Measurements from ENCODE around the gene DSCAML1. TPM values are rescaled to one million over a fixed set of nuclear protein-coding genes. Genes with fewer than 3 reads are reported as not detected.

DSCAML1 gene
- total and polyA plus RNA-seq, 2 of the 8 experiments (the other 6 are each of a cell fraction or from before 2014, with no cell fraction given): 0.19 to 0.24 TPM

DNA sequence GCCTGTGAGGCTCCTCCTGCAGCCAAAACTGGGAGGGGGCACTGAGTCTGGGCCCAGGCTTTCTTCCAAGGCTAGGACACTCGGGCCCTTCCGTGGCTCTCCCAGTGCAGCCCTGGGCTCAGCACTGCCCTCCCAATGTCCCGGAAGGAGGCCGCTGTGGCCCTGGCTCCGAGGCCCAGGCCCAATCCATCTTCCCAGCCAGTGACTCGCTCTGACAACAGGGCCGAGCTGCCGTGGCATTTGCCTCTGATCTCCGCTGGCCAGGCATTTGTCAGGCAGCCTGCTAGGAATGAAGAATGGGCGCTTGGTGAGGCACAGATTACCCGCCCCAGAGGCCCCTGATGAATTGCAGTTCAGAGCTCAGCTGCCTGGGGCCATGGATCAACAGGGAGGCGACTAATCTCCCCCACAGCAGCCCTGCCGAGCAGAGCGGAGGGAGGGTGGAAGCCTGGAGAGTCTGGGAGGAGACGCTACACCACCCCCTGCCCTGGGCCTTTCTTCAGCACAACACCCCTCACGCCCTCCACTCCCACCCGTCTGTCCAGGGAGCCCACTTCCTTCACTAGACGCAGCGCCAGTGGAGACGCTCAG lies 19.2 kb upstream of the DSCAML1 start (continued):
- TF ChIP-seq, protein P1, sequence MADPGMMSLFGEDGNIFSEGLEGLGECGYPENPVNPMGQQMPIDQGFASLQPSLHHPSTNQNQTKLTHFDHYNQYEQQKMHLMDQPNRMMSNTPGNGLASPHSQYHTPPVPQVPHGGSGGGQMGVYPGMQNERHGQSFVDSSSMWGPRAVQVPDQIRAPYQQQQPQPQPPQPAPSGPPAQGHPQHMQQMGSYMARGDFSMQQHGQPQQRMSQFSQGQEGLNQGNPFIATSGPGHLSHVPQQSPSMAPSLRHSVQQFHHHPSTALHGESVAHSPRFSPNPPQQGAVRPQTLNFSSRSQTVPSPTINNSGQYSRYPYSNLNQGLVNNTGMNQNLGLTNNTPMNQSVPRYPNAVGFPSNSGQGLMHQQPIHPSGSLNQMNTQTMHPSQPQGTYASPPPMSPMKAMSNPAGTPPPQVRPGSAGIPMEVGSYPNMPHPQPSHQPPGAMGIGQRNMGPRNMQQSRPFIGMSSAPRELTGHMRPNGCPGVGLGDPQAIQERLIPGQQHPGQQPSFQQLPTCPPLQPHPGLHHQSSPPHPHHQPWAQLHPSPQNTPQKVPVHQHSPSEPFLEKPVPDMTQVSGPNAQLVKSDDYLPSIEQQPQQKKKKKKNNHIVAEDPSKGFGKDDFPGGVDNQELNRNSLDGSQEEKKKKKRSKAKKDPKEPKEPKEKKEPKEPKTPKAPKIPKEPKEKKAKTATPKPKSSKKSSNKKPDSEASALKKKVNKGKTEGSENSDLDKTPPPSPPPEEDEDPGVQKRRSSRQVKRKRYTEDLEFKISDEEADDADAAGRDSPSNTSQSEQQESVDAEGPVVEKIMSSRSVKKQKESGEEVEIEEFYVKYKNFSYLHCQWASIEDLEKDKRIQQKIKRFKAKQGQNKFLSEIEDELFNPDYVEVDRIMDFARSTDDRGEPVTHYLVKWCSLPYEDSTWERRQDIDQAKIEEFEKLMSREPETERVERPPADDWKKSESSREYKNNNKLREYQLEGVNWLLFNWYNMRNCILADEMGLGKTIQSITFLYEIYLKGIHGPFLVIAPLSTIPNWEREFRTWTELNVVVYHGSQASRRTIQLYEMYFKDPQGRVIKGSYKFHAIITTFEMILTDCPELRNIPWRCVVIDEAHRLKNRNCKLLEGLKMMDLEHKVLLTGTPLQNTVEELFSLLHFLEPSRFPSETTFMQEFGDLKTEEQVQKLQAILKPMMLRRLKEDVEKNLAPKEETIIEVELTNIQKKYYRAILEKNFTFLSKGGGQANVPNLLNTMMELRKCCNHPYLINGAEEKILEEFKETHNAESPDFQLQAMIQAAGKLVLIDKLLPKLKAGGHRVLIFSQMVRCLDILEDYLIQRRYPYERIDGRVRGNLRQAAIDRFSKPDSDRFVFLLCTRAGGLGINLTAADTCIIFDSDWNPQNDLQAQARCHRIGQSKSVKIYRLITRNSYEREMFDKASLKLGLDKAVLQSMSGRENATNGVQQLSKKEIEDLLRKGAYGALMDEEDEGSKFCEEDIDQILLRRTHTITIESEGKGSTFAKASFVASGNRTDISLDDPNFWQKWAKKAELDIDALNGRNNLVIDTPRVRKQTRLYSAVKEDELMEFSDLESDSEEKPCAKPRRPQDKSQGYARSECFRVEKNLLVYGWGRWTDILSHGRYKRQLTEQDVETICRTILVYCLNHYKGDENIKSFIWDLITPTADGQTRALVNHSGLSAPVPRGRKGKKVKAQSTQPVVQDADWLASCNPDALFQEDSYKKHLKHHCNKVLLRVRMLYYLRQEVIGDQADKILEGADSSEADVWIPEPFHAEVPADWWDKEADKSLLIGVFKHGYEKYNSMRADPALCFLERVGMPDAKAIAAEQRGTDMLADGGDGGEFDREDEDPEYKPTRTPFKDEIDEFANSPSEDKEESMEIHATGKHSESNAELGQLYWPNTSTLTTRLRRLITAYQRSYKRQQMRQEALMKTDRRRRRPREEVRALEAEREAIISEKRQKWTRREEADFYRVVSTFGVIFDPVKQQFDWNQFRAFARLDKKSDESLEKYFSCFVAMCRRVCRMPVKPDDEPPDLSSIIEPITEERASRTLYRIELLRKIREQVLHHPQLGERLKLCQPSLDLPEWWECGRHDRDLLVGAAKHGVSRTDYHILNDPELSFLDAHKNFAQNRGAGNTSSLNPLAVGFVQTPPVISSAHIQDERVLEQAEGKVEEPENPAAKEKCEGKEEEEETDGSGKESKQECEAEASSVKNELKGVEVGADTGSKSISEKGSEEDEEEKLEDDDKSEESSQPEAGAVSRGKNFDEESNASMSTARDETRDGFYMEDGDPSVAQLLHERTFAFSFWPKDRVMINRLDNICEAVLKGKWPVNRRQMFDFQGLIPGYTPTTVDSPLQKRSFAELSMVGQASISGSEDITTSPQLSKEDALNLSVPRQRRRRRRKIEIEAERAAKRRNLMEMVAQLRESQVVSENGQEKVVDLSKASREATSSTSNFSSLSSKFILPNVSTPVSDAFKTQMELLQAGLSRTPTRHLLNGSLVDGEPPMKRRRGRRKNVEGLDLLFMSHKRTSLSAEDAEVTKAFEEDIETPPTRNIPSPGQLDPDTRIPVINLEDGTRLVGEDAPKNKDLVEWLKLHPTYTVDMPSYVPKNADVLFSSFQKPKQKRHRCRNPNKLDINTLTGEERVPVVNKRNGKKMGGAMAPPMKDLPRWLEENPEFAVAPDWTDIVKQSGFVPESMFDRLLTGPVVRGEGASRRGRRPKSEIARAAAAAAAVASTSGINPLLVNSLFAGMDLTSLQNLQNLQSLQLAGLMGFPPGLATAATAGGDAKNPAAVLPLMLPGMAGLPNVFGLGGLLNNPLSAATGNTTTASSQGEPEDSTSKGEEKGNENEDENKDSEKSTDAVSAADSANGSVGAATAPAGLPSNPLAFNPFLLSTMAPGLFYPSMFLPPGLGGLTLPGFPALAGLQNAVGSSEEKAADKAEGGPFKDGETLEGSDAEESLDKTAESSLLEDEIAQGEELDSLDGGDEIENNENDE (IDR thresholded peaks at IDR 0.05; ENCODE audit: insufficient replicate concordance, low read length): no peak

All from H1 (cell line).